22Rv1 (cell line): ENCODE measurements around the gene EEIG1.

Experiments
- CTCF ChIP-seq: fragments of 450-650 bp; IDR thresholded peaks from 2 replicates; pipeline ENCODE4 v1.5.1; 2017; ENCODE audit warnings: mild to moderate bottlenecking
- ZFX ChIP-seq: fragments of 450-650 bp; IDR thresholded peaks from 2 replicates; pipeline ENCODE4 v1.6.1; 2017; ENCODE audit warnings: antibody characterized with exemption, borderline replicate concordance

GRCh38 chr9:127967151-127967809 lies 13.5 kb downstream of the EEIG1 start:
- TF ChIP-seq CTCF (no peak), ZFX (no peak)
